SK-N-SH (cell line): ENCODE measurements around the gene ADAMTS2. TPM values are rescaled to one million over a fixed set of nuclear protein-coding genes. Genes with fewer than 3 reads are reported as not detected.

ENCODE experiments used
- CTCF ChIA-PET: fragments of 300-600, 350-600 bp; formaldehyde crosslinking; extraction: SDS; loops from one replicate; lab custom pipeline; 2021; lab: Yijun Ruan, JAX
- POLR2A ChIA-PET: fragments of 350-600 bp; sonication (Branson Sonifier 250); formaldehyde crosslinking; extraction: SDS; loops from one replicate; lab custom pipeline; 2020; ENCODE audit warnings: antibody characterized with exemption, inconsistent platforms; lab: Yijun Ruan, JAX
- DNase-seq: peaks from one replicate; pipeline ENCODE4 v3.0.0; 2012
- H2AFZ ChIP-seq: fragments of 200-600 bp; sonication (generic); 2 replicates; pipeline ENCODE4 v1.8.1; 2016; ENCODE audit warnings: antibody characterized with exemption, mild to moderate bottlenecking, low read depth
- H3F3A ChIP-seq: fragments of 200-600 bp; sonication (generic); replicated peaks from 2 replicates; pipeline ENCODE3; 2016; ENCODE audit warnings: antibody characterized with exemption, mild to moderate bottlenecking; ENCODE audit not compliant: insufficient read depth
- H3K27ac ChIP-seq, 2 experiments: fragments of 200-500 bp in 1 of 2; fragments of 200-600 bp in 1 of 2; sonication (Bioruptor generic) in 1 of 2; sonication (generic), shearing (Covaris generic) in 1 of 2; 2 replicates each; pipeline versions ENCODE4 v1.5.1 to v1.6.1; 2014 to 2016; ENCODE audit warnings: low read depth in 2 of 2, inconsistent platforms in 1 of 2, low read length in 1 of 2, mild to moderate bottlenecking in 1 of 2, mixed read lengths in 1 of 2
- H3K27me3 ChIP-seq: fragments of 200-600 bp; sonication (generic), shearing (Covaris generic); 2 replicates; pipeline ENCODE4 v1.6.1; 2016; ENCODE audit warnings: mixed run types; ENCODE audit not compliant: insufficient read depth
- H3K36me3 ChIP-seq, 2 experiments: fragments of 200-500 bp in 1 of 2; fragments of 200-600 bp in 1 of 2; sonication (Bioruptor generic) in 1 of 2; sonication (generic) in 1 of 2; replicated peaks in 1 of 2; 2 replicates each; pipeline versions ENCODE3 to v1.5.1; 2014 to 2016; ENCODE audit warnings: low read length in 1 of 2, mild to moderate bottlenecking in 1 of 2; ENCODE audit not compliant: insufficient read depth in 2 of 2, control insufficient read depth in 1 of 2
- H3K4me1 ChIP-seq, 2 experiments: fragments of 200-500 bp in 1 of 2; fragments of 200-600 bp in 1 of 2; sonication (Bioruptor generic) in 1 of 2; sonication (generic), shearing (Covaris generic) in 1 of 2; 2 replicates each; pipeline versions ENCODE4 v1.5.1 to v1.6.1; 2014 to 2016; ENCODE audit warnings: low read depth in 1 of 2, low read length in 1 of 2, mixed run types in 1 of 2; ENCODE audit not compliant: insufficient read depth in 2 of 2, control insufficient read depth in 1 of 2
- H3K4me2 ChIP-seq: fragments of 200-600 bp; sonication (generic), shearing (Covaris generic); 2 replicates; pipeline ENCODE4 v1.6.1; 2017; ENCODE audit warnings: mixed run types
- H3K4me3 ChIP-seq, 2 experiments: fragments of 200-500 bp in 1 of 2; fragments of 200-600 bp in 1 of 2; sonication (Bioruptor generic) in 1 of 2; sonication (generic), shearing (Covaris generic) in 1 of 2; 2 replicates each; pipeline versions ENCODE4 v1.5.1 to v1.8.1; 2014 to 2016; ENCODE audit warnings: low read depth in 2 of 2, inconsistent platforms in 1 of 2, low read length in 1 of 2, mild to moderate bottlenecking in 1 of 2, mixed read lengths in 1 of 2, moderate library complexity in 1 of 2
- H3K79me2 ChIP-seq: fragments of 200-600 bp; sonication (generic); 2 replicates; pipeline ENCODE4 v1.8.1; 2017; ENCODE audit warnings: mild to moderate bottlenecking; ENCODE audit not compliant: insufficient read depth
- H3K9ac ChIP-seq: fragments of 200-600 bp; sonication (generic); 2 replicates; pipeline ENCODE4 v1.6.1; 2017; ENCODE audit warnings: mixed run types
- H3K9me2 ChIP-seq: fragments of 200-600 bp; sonication (generic); 2 replicates; pipeline ENCODE4 v1.6.1; 2017; ENCODE audit warnings: mixed run types
- H3K9me3 ChIP-seq: fragments of 200-600 bp; sonication (generic); 2 replicates; pipeline ENCODE4 v1.6.1; 2017; ENCODE audit warnings: mixed run types, mild to moderate bottlenecking, moderate library complexity
- H4K20me1 ChIP-seq: fragments of 200-600 bp; sonication (generic); 2 replicates; pipeline ENCODE4 v1.6.1; 2017; ENCODE audit warnings: mild to moderate bottlenecking, mixed run types; ENCODE audit not compliant: insufficient read depth
- CTCF ChIP-seq: fragments of 200-600 bp; sonication (generic); IDR thresholded peaks from 2 replicates; pipeline ENCODE4 v1.6.1; 2017; ENCODE audit warnings: antibody characterized with exemption, mild to moderate bottlenecking, moderate library complexity
- ELF1 ChIP-seq: IDR thresholded peaks from 2 replicates; pipeline ENCODE4 v1.4.0; 2012
- EZH2phosphoT487 ChIP-seq: fragments of 200-600 bp; sonication (generic); IDR thresholded peaks from 2 replicates; pipeline ENCODE4 v1.6.1; 2017; ENCODE audit warnings: low read depth, mixed run types, mild to moderate bottlenecking, antibody characterized with exemption, moderate library complexity, borderline replicate concordance
- IRF3 ChIP-seq: fragments of 150-350 bp; IDR thresholded peaks from 2 replicates; pipeline ENCODE4 v1.6.1; 2016; ENCODE audit warnings: mild to moderate bottlenecking, low read depth, low read length
- MAX ChIP-seq: IDR thresholded peaks from 2 replicates; pipeline ENCODE4 v1.4.0; 2012; ENCODE audit warnings: low read depth
- MEF2A ChIP-seq: IDR thresholded peaks from 2 replicates; pipeline ENCODE4 v1.4.0; 2012; ENCODE audit warnings: low read depth, borderline replicate concordance
- MXI1 ChIP-seq: IDR thresholded peaks from 2 replicates; pipeline ENCODE4 v1.6.1; 2012; ENCODE audit warnings: mild to moderate bottlenecking, low read depth, low read length, improper control_type of control experiment
- PBX3 ChIP-seq: IDR thresholded peaks from 2 replicates; pipeline ENCODE4; 2012
- POLR2AphosphoS5 ChIP-seq: IDR thresholded peaks from 2 replicates; pipeline ENCODE4 v1.6.1; 2012; ENCODE audit warnings: low read depth, low read length
- REST ChIP-seq: IDR thresholded peaks from 2 replicates; pipeline ENCODE4 v1.6.1; 2012; ENCODE audit warnings: mild to moderate bottlenecking, low read depth, low read length, moderate library complexity
- RXRA ChIP-seq: IDR thresholded peaks from 2 replicates; pipeline ENCODE4 v1.4.0; 2012; ENCODE audit warnings: low read depth, mild to moderate bottlenecking, borderline replicate concordance
- SMC3 ChIP-seq: IDR thresholded peaks from 2 replicates; pipeline ENCODE4 v1.6.1; 2012; ENCODE audit warnings: low read depth, low read length, improper control_type of control experiment
- TCF12 ChIP-seq: IDR thresholded peaks from 2 replicates; pipeline ENCODE4 v1.4.0; 2012
- USF1 ChIP-seq: IDR thresholded peaks from 2 replicates; pipeline ENCODE4 v1.4.0; 2012; ENCODE audit warnings: low read depth, borderline replicate concordance
- YY1 ChIP-seq: IDR thresholded peaks from 2 replicates; pipeline ENCODE4 v1.4.0; 2012; ENCODE audit warnings: low read depth, mild to moderate bottlenecking
- WGBS: methylation state at CpG from one replicate; pipeline ENCODE4 v1.1.6; 2017; ENCODE audit warnings: low lambda C conversion rate; 5-methylcytosine and 5-hydroxymethylcytosine counted together
- polyA plus RNA-seq, 3 experiments: library from polyadenylated mRNA; depleted of rRNA; stranded (reverse); fragments of >200 nt; gene quantifications; 2 replicates each; pipeline ENCODE4 v1.2.3, GENCODE V29; 2012

ADAMTS2 gene
- polyA plus RNA-seq, 1 of the 3 experiments (the other 2 are of a cell fraction) = 0.12 TPM

- Histone ChIP-seq H4K20me1 (no peaks in the 10 kb centered on the region), H3K79me2 (no peaks in the 10 kb centered on the region), H3K36me3 (no peaks in the 10 kb centered on the region), H2AFZ (no peak overlapping the region), H3K27me3 (no peaks in the 10 kb centered on the region), H3K4me3 (no peak overlapping the region), H3K4me1 (peaks cover 0 to 7% of the 10 kb centered on the region in 2 experiments; a peak in 1 of 4 replicates), H3F3A (no peaks in the 10 kb centered on the region), H3K9me3 (no peaks in the 10 kb centered on the region), H3K9me2 (no peaks in the 10 kb centered on the region), H3K4me2 (no peak overlapping the region), H3K27ac (no peak overlapping the region), H3K9ac (no peak overlapping the region)
- ChIA-PET POLR2A (no interaction called here), CTCF (interaction anchor here (0.8 kb wide), 1 partner anchor 33 kb away, joined by 3 read pairs; no protein-coding TSS in a partner anchor)
- peak; percentile 17 for DNase-seq
- 69% methylated on average over 13 of the region's 19 CpGs for WGBS
- TF ChIP-seq MEF2A (no peak), RXRA (no peak), MXI1 (no peak), CTCF (no peak), EZH2phosphoT487 (no peak), REST (no peak), IRF3 (no peak), POLR2AphosphoS5 (no peak), MAX (no peak), USF1 (no peak), PBX3 (no peak), ELF1 (no peak), TCF12 (no peak), SMC3 (no peak), YY1 (no peak)
Observed at GRCh38 chr5:179376701-179377420, 31.6 kb upstream of the ADAMTS2 start.
